ENCODE results near the gene POLA1. TPM values are rescaled to one million over a fixed set of nuclear protein-coding genes. Genes with fewer than 3 reads are reported as not detected.

The POLA1 gene
- total and polyA plus RNA-seq, 4 donors: 8.8 to 30.8 (median 14.9) TPM

- Histone ChIP-seq H3K36me3 (ENCODE audit: control insufficient read depth, insufficient read depth, low read length) (no peaks in the 10 kb centered on the region), H3K27ac (ENCODE audit: low read depth, low read length) (no peak overlapping the region), H3K27me3 (ENCODE audit: control insufficient read depth, insufficient read depth, low read length) (peaks cover 97% of the 10 kb centered on the region), H3K9me3 (ENCODE audit: control insufficient read depth, insufficient read depth, low read length) (no peaks in the 10 kb centered on the region), H3K4me3 (ENCODE audit: low read depth, low read length) (no peak overlapping the region), H3K4me1 (ENCODE audit: control insufficient read depth, insufficient read depth, low read length) (peaks cover 25% of the 10 kb centered on the region)
- 11% methylated on average over 70 of the region's 72 CpGs for WGBS (ENCODE audit: insufficient coverage)
- DNase-seq (ENCODE audit: low read depth in 4 of 6, low spot score in 6 of 6): no peak
Observed at GRCh38 chrX:25005382-25006185, 311.9 kb downstream of the POLA1 start.

- Histone ChIP-seq H3K27ac (ENCODE audit: low read depth, low read length) (no peak overlapping the region), H3K4me3 (ENCODE audit: low read depth, low read length) (no peak overlapping the region), H3K36me3 (ENCODE audit: control insufficient read depth, insufficient read depth, low read length) (no peaks in the 10 kb centered on the region), H3K9me3 (ENCODE audit: control insufficient read depth, insufficient read depth, low read length) (no peaks in the 10 kb centered on the region), H3K4me1 (ENCODE audit: control insufficient read depth, insufficient read depth, low read length) (peaks cover 28% of the 10 kb centered on the region), H3K27me3 (ENCODE audit: control insufficient read depth, insufficient read depth, low read length) (peaks cover 97% of the 10 kb centered on the region)
- no peak for DNase-seq (ENCODE audit: low read depth in 4 of 6, low spot score in 6 of 6)
- WGBS (ENCODE audit: insufficient coverage): 20% methylated on average over 6 of the region's 7 CpGs
Observed at GRCh38 chrX:25006586-25007058, 312.9 kb downstream of the POLA1 start.

- no peaks in the 10 kb centered on the region for H3K36me3 ChIP-seq (ENCODE audit: control insufficient read depth, insufficient read depth, low read length)
- 13% methylated on average over 60 of the region's 64 CpGs for WGBS (ENCODE audit: insufficient coverage)
- no peak overlapping the region for H3K4me3 ChIP-seq (ENCODE audit: low read depth, low read length)
- H3K27ac ChIP-seq (ENCODE audit: low read depth, low read length): no peak overlapping the region
- no peak for DNase-seq (ENCODE audit: low read depth in 4 of 6, low spot score in 6 of 6)
- H3K4me1 ChIP-seq (ENCODE audit: control insufficient read depth, insufficient read depth, low read length): peaks cover 31% of the 10 kb centered on the region
- H3K9me3 ChIP-seq (ENCODE audit: control insufficient read depth, insufficient read depth, low read length): no peaks in the 10 kb centered on the region
- H3K27me3 ChIP-seq (ENCODE audit: control insufficient read depth, insufficient read depth, low read length): peaks cover 97% of the 10 kb centered on the region
Observed at GRCh38 chrX:25007059-25008053, 313.6 kb downstream of the POLA1 start.

GRCh38 chrX:25009407-25009806, 315.7 kb downstream of the POLA1 start:
- no peaks in the 10 kb centered on the region for H3K9me3 ChIP-seq (ENCODE audit: control insufficient read depth, insufficient read depth, low read length)
- H3K4me3 ChIP-seq (ENCODE audit: low read depth, low read length): no peak overlapping the region
- DNase-seq (ENCODE audit: low read depth in 4 of 6, low spot score in 6 of 6): no peak
- peaks cover 31% of the 10 kb centered on the region for H3K4me1 ChIP-seq (ENCODE audit: control insufficient read depth, insufficient read depth, low read length)
- peaks cover 95% of the 10 kb centered on the region for H3K27me3 ChIP-seq (ENCODE audit: control insufficient read depth, insufficient read depth, low read length)
- H3K36me3 ChIP-seq (ENCODE audit: control insufficient read depth, insufficient read depth, low read length): no peaks in the 10 kb centered on the region
- WGBS (ENCODE audit: insufficient coverage): 29% methylated on average over 5 of the region's 7 CpGs
- H3K27ac ChIP-seq (ENCODE audit: low read depth, low read length): no peak overlapping the region

- Histone ChIP-seq H3K27me3 (ENCODE audit: control insufficient read depth, insufficient read depth, low read length) (peaks cover 96% of the 10 kb centered on the region), H3K27ac (ENCODE audit: low read depth, low read length) (no peak overlapping the region), H3K9me3 (ENCODE audit: control insufficient read depth, insufficient read depth, low read length) (no peaks in the 10 kb centered on the region), H3K4me1 (ENCODE audit: control insufficient read depth, insufficient read depth, low read length) (peaks cover 26% of the 10 kb centered on the region), H3K36me3 (ENCODE audit: control insufficient read depth, insufficient read depth, low read length) (no peaks in the 10 kb centered on the region), H3K4me3 (ENCODE audit: low read depth, low read length) (no peak overlapping the region)
- WGBS (ENCODE audit: insufficient coverage): 16% methylated on average over 27 of the region's 33 CpGs
- no peak for DNase-seq (ENCODE audit: low read depth in 4 of 6, low spot score in 6 of 6)
Observed at GRCh38 chrX:25010784-25011588, 317.3 kb downstream of the POLA1 start.

- Histone ChIP-seq H3K9me3 (ENCODE audit: control insufficient read depth, insufficient read depth, low read length) (no peaks in the 10 kb centered on the region), H3K36me3 (ENCODE audit: control insufficient read depth, insufficient read depth, low read length) (no peaks in the 10 kb centered on the region), H3K4me1 (ENCODE audit: control insufficient read depth, insufficient read depth, low read length) (peaks cover 30% of the 10 kb centered on the region), H3K4me3 (ENCODE audit: low read depth, low read length) (no peak overlapping the region), H3K27ac (ENCODE audit: low read depth, low read length) (no peak overlapping the region), H3K27me3 (ENCODE audit: control insufficient read depth, insufficient read depth, low read length) (peaks cover 96% of the 10 kb centered on the region)
- DNase-seq (ENCODE audit: low read depth in 4 of 6, low spot score in 6 of 6): no peak
- WGBS (ENCODE audit: insufficient coverage): 21% methylated on average over 21 of the region's 32 CpGs
Observed at GRCh38 chrX:25011589-25012432, 318.1 kb downstream of the POLA1 start.

- Histone ChIP-seq H3K27ac (ENCODE audit: low read depth, low read length) (no peak overlapping the region), H3K9me3 (ENCODE audit: control insufficient read depth, insufficient read depth, low read length) (no peaks in the 10 kb centered on the region), H3K36me3 (ENCODE audit: control insufficient read depth, insufficient read depth, low read length) (no peaks in the 10 kb centered on the region), H3K27me3 (ENCODE audit: control insufficient read depth, insufficient read depth, low read length) (peaks cover 96% of the 10 kb centered on the region), H3K4me1 (ENCODE audit: control insufficient read depth, insufficient read depth, low read length) (peaks cover 33% of the 10 kb centered on the region), H3K4me3 (ENCODE audit: low read depth, low read length) (no peak overlapping the region)
- 13% methylated on average over 11 of the region's 19 CpGs for WGBS (ENCODE audit: insufficient coverage)
- DNase-seq (ENCODE audit: low read depth in 4 of 6, low spot score in 6 of 6): no peak
Observed at GRCh38 chrX:25012433-25012735, 318.7 kb downstream of the POLA1 start.

- H3K4me1 ChIP-seq (ENCODE audit: control insufficient read depth, insufficient read depth, low read length): peaks cover 38% of the 10 kb centered on the region
- no peaks in the 10 kb centered on the region for H3K9me3 ChIP-seq (ENCODE audit: control insufficient read depth, insufficient read depth, low read length)
- no peak for DNase-seq (ENCODE audit: low read depth in 4 of 6, low spot score in 6 of 6)
- H3K36me3 ChIP-seq (ENCODE audit: control insufficient read depth, insufficient read depth, low read length): no peaks in the 10 kb centered on the region
- 20% methylated on average over 105 of the region's 105 CpGs for WGBS (ENCODE audit: insufficient coverage)
- H3K4me3 ChIP-seq (ENCODE audit: low read depth, low read length): no peak overlapping the region
- H3K27me3 ChIP-seq (ENCODE audit: control insufficient read depth, insufficient read depth, low read length): peaks cover 96% of the 10 kb centered on the region
- no peak overlapping the region for H3K27ac ChIP-seq (ENCODE audit: low read depth, low read length)
Observed at GRCh38 chrX:25012793-25013631, 319.3 kb downstream of the POLA1 start.

Data from spinal cord (tissue), 10 donors.